ENCODE results near the gene KCNQ5.

KCNQ5 gene

DNA sequence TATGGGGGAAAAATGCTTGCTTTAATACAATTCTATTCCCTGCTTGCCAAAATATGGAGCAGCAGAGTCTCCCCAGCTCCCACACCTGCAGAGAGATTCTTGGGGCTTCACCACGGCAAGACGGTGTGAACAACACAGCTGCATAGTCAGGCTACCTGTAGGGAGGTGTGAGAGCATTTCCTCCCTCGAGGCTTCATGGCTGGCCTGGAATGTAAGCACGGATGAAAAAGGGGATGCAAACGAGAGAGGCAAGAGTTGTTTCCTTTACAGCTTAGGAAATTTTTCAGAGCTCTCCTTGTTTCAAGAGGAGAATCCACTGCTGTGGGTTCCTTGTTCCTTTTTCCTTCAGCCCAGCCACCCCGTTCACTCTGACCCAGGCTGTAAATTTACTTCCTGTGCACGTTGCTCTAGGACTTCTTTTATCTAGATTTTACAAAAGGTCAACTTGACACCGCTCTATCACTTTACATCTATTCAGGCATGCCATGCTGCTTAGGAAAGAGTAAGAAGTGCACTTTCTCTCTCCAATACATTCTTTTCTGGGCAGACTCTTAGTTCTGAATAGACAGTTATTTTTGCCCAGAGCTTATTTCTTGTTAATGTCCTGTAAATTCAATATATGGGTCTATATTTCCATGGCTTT, 406.4 kb downstream of the KCNQ5 start:
- DNase-seq, result no peak

DNA sequence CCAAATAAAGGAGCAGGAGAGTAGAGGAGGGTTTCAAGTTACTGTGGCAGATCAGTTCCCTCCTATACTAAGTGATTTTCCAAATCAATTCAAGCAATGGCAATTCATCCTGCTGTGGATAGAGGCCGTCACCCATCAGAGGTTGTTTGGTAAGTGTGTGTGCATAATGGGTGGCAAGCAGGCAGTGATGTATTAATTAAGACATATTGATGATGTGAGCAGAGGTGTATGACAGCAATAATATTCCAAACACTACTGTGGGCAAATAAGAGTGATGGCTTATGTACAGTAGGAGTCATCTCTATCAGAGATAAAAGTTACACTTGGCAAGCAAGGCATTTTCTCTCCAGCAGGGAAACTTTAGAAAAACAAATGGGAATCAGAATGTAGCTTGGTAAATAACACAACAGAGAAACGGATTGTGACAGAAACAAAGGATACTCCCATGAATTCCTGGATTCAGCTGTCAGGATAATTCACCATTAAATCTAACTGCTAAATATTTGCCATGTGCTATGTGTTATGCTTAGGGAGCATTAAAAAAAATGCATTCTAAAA, 407.1 kb downstream of the KCNQ5 start:
- no peak for DNase-seq

- DNase-seq, result no peak
Observed at GRCh38 chr6:73030257-73030656, 408.4 kb downstream of the KCNQ5 start.

- no peak for DNase-seq
Observed at GRCh38 chr6:73030791-73031782, 409.2 kb downstream of the KCNQ5 start.

DNA sequence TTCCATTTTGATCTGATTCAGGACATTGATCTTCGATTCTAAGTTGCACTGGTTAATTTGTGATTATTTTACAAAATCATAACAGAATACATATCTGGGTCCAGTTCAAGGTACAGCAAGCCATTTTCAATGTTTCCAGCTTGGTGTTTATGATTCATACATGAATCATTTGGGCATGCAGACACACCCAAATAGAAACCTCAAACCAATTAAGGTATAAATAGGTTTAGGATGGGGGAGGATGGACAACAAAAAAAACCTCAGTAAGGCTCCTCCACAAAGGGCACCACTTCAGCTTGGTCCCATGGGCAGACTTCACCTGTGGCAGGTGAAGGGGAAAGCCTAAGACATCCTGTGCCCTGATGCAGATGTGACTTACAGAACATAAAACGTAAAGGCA, 410.7 kb downstream of the KCNQ5 start:
- DNase-seq, result no peak

GRCh38 chr6:73036689-73037088, 414.8 kb downstream of the KCNQ5 start:
- DNase-seq, result no peak

GRCh38 chr6:73041051-73041450, 419.2 kb downstream of the KCNQ5 start:
- peak; percentile 73 for DNase-seq

- DNase-seq, result no peak
Observed at GRCh38 chr6:73042892-73043291, 421.0 kb downstream of the KCNQ5 start.

DNA sequence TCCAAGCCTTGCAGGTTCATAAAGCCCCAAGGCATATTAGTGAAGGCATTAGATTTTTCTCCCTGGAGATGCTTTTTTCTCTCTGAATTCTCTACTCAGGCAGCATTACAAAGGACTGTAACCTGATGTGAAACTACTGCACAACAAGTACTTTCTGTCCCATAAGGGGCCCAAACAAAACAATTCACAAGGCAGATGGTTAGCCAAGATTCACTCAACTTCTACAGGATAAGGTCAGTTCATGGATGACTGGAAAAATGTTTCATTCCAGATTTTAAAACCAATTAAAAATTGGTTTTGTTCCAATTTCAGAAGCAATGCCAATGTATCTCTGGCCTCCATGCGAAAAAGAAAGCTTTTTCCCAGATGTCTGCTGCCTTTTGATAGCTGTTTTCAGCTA, 421.6 kb downstream of the KCNQ5 start:
- DNase-seq, result no peak

DNA sequence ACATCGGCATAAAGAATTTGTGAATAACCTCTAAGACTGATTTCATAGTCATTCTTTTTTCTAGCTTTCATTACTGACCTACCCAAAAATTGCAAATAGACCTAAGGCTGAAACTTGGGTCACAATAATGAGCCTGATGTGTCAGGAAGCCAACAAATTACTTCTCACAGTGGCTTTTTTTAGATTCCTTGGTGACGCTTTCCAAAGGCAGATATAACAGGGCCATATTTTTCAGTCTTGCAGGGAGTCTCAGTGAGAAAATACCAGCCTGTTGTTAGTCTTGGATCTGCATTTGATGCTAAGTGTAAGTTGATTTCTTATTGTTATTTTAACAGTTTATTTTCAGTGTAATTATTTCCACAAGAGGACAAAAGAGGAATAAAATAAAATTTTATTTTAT, 423.7 kb downstream of the KCNQ5 start:
- DNase-seq, result no peak

DNA sequence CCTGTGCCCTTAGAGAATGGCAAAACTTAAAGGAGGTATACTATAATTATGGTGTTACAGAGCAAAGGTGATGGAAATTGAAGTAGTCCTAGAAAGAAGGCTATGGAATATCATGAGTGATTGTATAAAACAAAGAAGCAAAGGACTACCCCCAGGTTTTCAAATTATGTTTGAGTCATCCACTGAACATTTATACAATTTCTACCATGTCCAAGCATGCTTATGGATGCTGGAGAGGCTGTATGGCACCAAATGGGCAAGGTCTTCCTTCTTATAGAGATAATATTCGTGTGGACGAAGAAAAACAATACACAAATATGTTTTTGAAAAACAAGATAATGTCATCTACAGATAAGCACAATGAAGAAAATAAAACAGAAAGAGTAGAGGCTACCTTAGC, 425.9 kb downstream of the KCNQ5 start:
- DNase-seq, result no peak

- no peak for DNase-seq
Observed at GRCh38 chr6:73049971-73050594, 428.2 kb downstream of the KCNQ5 start.

DNA sequence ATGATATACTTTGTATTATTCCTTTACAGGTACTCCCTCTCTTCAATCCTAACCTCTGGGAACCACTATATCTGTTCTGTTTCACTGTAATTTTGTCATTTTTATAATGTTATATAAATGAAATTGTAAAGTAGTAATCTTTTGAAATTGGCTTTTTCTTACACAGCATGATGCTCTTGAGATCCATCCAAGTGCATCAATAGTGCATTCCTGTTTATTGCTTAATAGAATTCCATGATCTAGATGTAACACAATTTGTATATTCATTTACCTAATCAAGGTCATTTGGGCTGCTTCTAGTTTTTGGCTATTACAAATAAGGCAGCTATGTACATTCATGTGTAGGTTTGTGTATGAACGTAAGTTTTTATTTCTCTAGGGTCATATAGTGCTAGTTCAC, 428.8 kb downstream of the KCNQ5 start:
- DNase-seq, result no peak

GRCh38 chr6:73051147-73051546, 429.3 kb downstream of the KCNQ5 start:
- no peak for DNase-seq

GRCh38 chr6:73054958-73055357, 433.1 kb downstream of the KCNQ5 start:
- no peak for DNase-seq

DNA sequence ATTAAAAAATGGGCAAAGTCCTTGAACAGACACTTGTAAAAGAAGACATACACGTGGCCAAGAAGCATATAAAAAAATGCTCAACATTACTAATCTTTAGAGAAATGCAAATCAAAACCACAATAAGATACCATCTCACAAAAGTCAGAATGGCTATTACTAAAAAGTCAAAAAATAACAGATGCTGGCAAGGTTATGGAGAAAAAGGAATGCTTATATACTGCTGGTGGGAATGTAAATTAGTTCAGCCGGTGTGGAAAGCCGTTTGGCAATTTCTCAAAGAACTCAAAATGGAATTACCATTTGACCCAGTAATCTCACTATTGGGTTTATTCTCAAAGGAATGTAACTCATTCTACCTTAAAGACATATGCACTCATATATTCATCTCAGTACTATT, 436.9 kb downstream of the KCNQ5 start:
- no peak for DNase-seq

GRCh38 chr6:73062130-73062529, 440.3 kb downstream of the KCNQ5 start:
- no peak for DNase-seq

GRCh38 chr6:73062837-73063236, 441.0 kb downstream of the KCNQ5 start:
- no peak for DNase-seq

DNA sequence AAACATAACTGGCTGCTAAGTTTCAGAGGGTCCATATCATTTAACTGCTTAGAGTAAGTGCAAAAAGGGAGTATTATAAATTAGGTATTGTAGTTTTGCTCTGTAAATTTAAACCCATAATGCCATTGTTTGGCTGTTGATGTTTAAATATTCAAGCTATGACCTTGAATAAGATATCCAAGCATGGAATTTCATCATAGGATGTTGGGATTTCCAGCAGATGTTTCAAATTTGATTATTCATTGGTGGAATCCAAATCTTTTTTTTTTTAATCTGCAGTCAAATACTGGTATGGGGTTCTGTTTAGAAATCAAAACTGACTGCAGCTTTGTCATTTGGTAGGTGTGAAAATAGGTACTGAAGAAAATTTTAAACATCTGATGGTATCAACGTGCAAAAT, 442.4 kb downstream of the KCNQ5 start:
- no peak for DNase-seq

DNA sequence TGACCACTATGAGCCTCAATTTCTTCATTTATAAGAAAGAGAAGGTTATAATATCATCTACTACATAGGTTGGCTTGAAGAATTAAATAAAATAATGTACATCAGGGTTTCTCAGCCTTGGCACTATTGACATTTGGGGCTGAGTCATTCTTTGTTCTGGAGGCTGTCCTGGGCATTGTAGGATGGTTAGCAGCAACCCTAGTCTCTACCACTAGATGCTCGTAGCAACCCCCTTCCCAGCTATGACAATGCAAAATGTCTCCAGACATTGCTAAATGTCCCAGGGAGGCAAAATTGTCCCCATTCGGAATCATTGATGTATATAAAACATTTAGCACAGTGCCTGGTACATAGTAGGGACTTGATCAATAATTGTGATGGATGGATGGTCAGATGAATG, 451.4 kb downstream of the KCNQ5 start:
- no peak for DNase-seq

- no peak for DNase-seq
Observed at GRCh38 chr6:73074175-73074574, 452.3 kb downstream of the KCNQ5 start.

GRCh38 chr6:73076211-73076954, 454.5 kb downstream of the KCNQ5 start:
- no peak for DNase-seq

- DNase-seq, result no peak
Observed at GRCh38 chr6:73078333-73078862, 456.5 kb downstream of the KCNQ5 start.

Measured in NCI-H1105 treated with DMSO at 0.1 percent for 48 hours (cell line).